CD4-positive, alpha-beta T cell (primary cell): ENCODE measurements around the gene UBTD2. TPM values are rescaled to one million over a fixed set of nuclear protein-coding genes. Genes with fewer than 3 reads are reported as not detected.

Experiments used
- ATAC-seq: fragments of 200-7000 bp; cut with Tn5 transposase; one replicate; pipeline ENCODE4 v1.10.0; 2022; ENCODE audit warnings: mild to moderate bottlenecking; ENCODE audit not compliant: poor library complexity
- CTCF ChIA-PET: fragments of 350-600 bp; sonication (Branson Sonifier 250); formaldehyde crosslinking; loops from one replicate; lab custom pipeline; 2021; ENCODE audit warnings: antibody characterized with exemption, inconsistent platforms; lab: Charles Lee
- POLR2A ChIA-PET: fragments of 350-600 bp; sonication (Branson Sonifier 250); formaldehyde crosslinking; loops from one replicate; lab custom pipeline; 2021; ENCODE audit warnings: antibody characterized with exemption, inconsistent platforms; lab: Charles Lee
- DNase-seq, 14 experiments: peaks; one replicate each; pipeline ENCODE4 v3.0.0-alpha.2; 2013 to 2020; ENCODE audit warnings: mixed read lengths in 2 of 14
- H3K27ac ChIP-seq, 2 donors: one replicate each; pipeline versions ENCODE4 v1.5.1 to v1.7.0; 2013; ENCODE audit warnings: low read length in 2 of 2, low read depth in 1 of 2, mild to moderate bottlenecking in 1 of 2
- H3K27me3 ChIP-seq, 2 experiments: 1 replicate in 1 of 2; 2 replicates in 1 of 2; pipeline versions ENCODE4 v1.6.1 to v1.7.0; 2013; ENCODE audit warnings: low read length in 2 of 2, control low read depth in 1 of 2, mild to moderate bottlenecking in 1 of 2, moderate library complexity in 1 of 2; ENCODE audit not compliant: insufficient read depth in 2 of 2, control insufficient read depth in 1 of 2
- H3K36me3 ChIP-seq: one replicate; pipeline ENCODE4 v1.6.1; 2013; ENCODE audit warnings: low read length, control low read depth; ENCODE audit not compliant: insufficient read depth
- H3K4me1 ChIP-seq: one replicate; pipeline ENCODE4 v1.6.1; 2013; ENCODE audit warnings: low read length, control low read depth; ENCODE audit not compliant: insufficient read depth
- H3K4me3 ChIP-seq: one replicate; pipeline ENCODE4 v1.5.1; 2013; ENCODE audit warnings: mild to moderate bottlenecking, low read length, moderate library complexity
- H3K9me3 ChIP-seq, 2 experiments: 1 replicate in 1 of 2; 2 replicates in 1 of 2; pipeline versions ENCODE4 v1.6.1 to v1.7.0; 2013; ENCODE audit warnings: low read length in 2 of 2, mild to moderate bottlenecking in 2 of 2, control low read depth in 1 of 2, moderate library complexity in 1 of 2; ENCODE audit not compliant: control insufficient read depth in 1 of 2, insufficient read depth in 1 of 2
- H3K27ac Mint-ChIP-seq: one replicate; pipeline ENCODE4 v1.8.0; 2020; ENCODE audit warnings: mixed read lengths
- H3K27me3 Mint-ChIP-seq: one replicate; pipeline ENCODE4 v1.8.0; 2021; ENCODE audit warnings: mixed read lengths
- H3K36me3 Mint-ChIP-seq: one replicate; pipeline ENCODE4 v1.8.0; 2021; ENCODE audit warnings: low read depth, mixed read lengths
- H3K4me1 Mint-ChIP-seq: one replicate; pipeline ENCODE4 v1.8.0; 2021; ENCODE audit warnings: low read depth, mixed read lengths
- H3K4me3 Mint-ChIP-seq: one replicate; pipeline ENCODE4 v1.8.0; 2020; ENCODE audit warnings: mild to moderate bottlenecking, mixed read lengths
- H3K9me3 Mint-ChIP-seq: one replicate; pipeline ENCODE4 v1.8.0; 2020; ENCODE audit warnings: mixed read lengths
- intact Hi-C, 2 experiments: fragments of 100-400 bp; cut with DNase I in 1 of 2; cut with micrococcal nuclease in 1 of 2; formaldehyde crosslinking; loops; one replicate each; pipeline versions ENCODE4 v1.15.1 to v1.9.0; 2023 to 2025; cut with DNase I, micrococcal nuclease
- total RNA-seq, 174 experiments: library from RNA in 2 of 174; stranded (reverse) in 2 of 174; gene quantifications; one replicate each; pipeline ENCODE4 v1.2.3 and lab custom pipeline; 2021 to 2026
- TF ChIP-seq, protein P1 (sequence below): fragments of 200-600 bp; IDR thresholded peaks from one replicate; pipeline ENCODE4 v1.8.0; 2022; ENCODE audit warnings: antibody characterized with exemption, mild to moderate bottlenecking

UBTD2 gene
- total RNA-seq, 2 experiments from 2014 or later = 0.66 to 1.1 TPM

DNA sequence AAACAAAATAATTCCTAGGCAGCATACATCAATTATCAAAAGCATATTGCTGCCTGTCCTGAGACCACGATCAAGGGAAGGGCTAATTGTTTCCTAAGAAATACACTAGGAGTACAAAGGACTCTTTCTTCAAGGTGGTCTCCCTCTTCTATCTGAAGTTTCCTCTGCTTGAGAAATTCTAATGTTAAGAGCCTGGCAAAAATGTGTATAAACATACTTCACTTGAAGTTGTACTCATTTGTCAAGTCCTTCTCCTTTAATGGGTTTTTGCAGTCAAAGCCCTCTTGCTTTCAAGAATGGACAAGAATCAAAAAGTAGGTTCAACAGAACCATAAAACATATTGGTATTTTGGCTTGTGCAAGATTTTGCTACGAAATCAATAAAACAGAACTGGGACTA lies 31.1 kb downstream of the UBTD2 start:
- Mint-ChIP-seq H3K36me3 (peaks cover 61% of the 10 kb centered on the region), H3K9me3 (peaks cover 6% of the 10 kb centered on the region), H3K27ac (no peak overlapping the region), H3K27me3 (no peaks in the 10 kb centered on the region), H3K4me3 (no peak overlapping the region), H3K4me1 (no peaks in the 10 kb centered on the region)
- intact Hi-C loops = no loop called here
- TF ChIP-seq, protein P1, sequence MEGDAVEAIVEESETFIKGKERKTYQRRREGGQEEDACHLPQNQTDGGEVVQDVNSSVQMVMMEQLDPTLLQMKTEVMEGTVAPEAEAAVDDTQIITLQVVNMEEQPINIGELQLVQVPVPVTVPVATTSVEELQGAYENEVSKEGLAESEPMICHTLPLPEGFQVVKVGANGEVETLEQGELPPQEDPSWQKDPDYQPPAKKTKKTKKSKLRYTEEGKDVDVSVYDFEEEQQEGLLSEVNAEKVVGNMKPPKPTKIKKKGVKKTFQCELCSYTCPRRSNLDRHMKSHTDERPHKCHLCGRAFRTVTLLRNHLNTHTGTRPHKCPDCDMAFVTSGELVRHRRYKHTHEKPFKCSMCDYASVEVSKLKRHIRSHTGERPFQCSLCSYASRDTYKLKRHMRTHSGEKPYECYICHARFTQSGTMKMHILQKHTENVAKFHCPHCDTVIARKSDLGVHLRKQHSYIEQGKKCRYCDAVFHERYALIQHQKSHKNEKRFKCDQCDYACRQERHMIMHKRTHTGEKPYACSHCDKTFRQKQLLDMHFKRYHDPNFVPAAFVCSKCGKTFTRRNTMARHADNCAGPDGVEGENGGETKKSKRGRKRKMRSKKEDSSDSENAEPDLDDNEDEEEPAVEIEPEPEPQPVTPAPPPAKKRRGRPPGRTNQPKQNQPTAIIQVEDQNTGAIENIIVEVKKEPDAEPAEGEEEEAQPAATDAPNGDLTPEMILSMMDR = no peak
- no peaks in the 10 kb centered on the region for H3K27me3 ChIP-seq
- POLR2A ChIA-PET = no interaction called here
- H3K9me3 ChIP-seq = peaks cover 17 to 36% of the 10 kb centered on the region in 2 experiments
- no peaks in the 10 kb centered on the region for H3K4me1 ChIP-seq
- no peaks in the 10 kb centered on the region for H3K36me3 ChIP-seq
- CTCF ChIA-PET = no interaction called here
- DNase-seq (no peak), ATAC-seq (no peak)
- H3K27ac ChIP-seq = no peak overlapping the region
- no peak overlapping the region for H3K4me3 ChIP-seq

DNA sequence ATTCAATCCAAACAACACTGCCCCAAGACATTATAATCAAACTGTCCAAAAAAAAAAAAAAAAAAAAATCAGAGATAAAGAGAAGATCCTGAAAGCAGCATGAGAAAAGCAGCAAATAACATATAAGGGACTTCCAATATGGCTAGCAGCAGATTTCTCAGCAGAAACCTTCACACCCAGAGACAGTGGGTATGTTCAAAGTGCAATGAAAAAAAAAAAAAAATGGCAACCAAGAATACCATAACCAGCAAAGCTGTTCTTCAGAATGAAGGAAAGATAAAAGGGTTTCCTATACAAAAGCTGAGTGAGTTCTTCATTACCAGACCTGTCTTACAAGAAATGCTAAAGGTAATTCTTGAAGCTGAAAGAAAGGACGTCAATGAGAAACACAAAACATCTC lies 32.1 kb downstream of the UBTD2 start:
- ChIA-PET CTCF (interaction anchor here (0.9 kb wide), 1 partner anchor 106 kb away, joined by 3 read pairs; no protein-coding TSS in a partner anchor), POLR2A (no interaction called here)
- H3K4me1 Mint-ChIP-seq = peaks cover 4% of the 10 kb centered on the region
- no peak overlapping the region for H3K27ac ChIP-seq
- no peaks in the 10 kb centered on the region for H3K27me3 ChIP-seq
- no peak overlapping the region for H3K4me3 ChIP-seq
- H3K4me1 ChIP-seq = no peaks in the 10 kb centered on the region
- TF ChIP-seq, protein P1 = no peak
- no peak overlapping the region for H3K4me3 Mint-ChIP-seq
- peaks cover 61% of the 10 kb centered on the region for H3K36me3 Mint-ChIP-seq
- H3K9me3 Mint-ChIP-seq = peaks cover 6% of the 10 kb centered on the region
- no peak for DNase-seq
- no peak for ATAC-seq
- intact Hi-C loops = no loop called here
- no peak overlapping the region for H3K27ac Mint-ChIP-seq
- H3K9me3 ChIP-seq = peaks cover 17 to 36% of the 10 kb centered on the region in 2 experiments
- no peaks in the 10 kb centered on the region for H3K36me3 ChIP-seq
- no peaks in the 10 kb centered on the region for H3K27me3 Mint-ChIP-seq

DNA sequence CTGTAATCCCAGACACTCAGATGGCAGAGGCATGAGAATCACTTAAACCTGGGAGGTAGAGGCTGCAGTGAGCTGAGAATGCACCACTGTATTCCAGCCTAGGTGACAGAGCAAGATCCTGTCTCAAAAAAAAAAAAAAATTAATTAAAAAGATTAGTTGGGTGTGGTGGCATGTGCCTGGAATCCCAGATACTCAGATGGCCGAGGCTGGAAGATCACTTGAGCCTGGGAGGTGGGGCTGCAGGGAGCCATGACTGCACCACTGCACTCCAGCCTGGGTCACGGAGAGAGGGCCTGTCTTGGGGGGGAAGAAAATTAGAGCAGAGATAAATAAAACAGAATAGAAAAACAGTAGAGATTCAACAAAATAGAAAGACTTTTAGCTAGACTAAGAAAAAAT lies 34.9 kb downstream of the UBTD2 start:
- no peak for ATAC-seq
- H3K9me3 Mint-ChIP-seq = peaks cover 4% of the 10 kb centered on the region
- ChIA-PET CTCF (no interaction called here), POLR2A (no interaction called here)
- H3K27ac Mint-ChIP-seq = no peak overlapping the region
- no peaks in the 10 kb centered on the region for H3K27me3 Mint-ChIP-seq
- peaks cover 4% of the 10 kb centered on the region for H3K4me1 Mint-ChIP-seq
- DNase-seq = no peak
- intact Hi-C loops = no loop called here
- Histone ChIP-seq H3K27ac (no peak overlapping the region), H3K36me3 (no peaks in the 10 kb centered on the region), H3K9me3 (peaks cover 17% of the 10 kb centered on the region in 2 experiments), H3K4me3 (no peak overlapping the region), H3K27me3 (no peaks in the 10 kb centered on the region), H3K4me1 (no peaks in the 10 kb centered on the region)
- H3K4me3 Mint-ChIP-seq = no peak overlapping the region
- peaks cover 49% of the 10 kb centered on the region for H3K36me3 Mint-ChIP-seq
- TF ChIP-seq, protein P1 = no peak
